GM10847 (cell line): ENCODE results near the gene TMEM187.

Experiments used
- POLR2A ChIP-seq: IDR thresholded peaks from 2 replicates; pipeline ENCODE4 v1.6.1; 2011; ENCODE audit not compliant: insufficient read length; ENCODE audit errors: extremely low read depth

The TMEM187 gene

GRCh38 chrX:153971124-153971449 is 1.5 kb upstream of the TMEM187 start:
- TF ChIP-seq POLR2A, result peak; percentile 45

GRCh38 chrX:153971450-153972367 is 845 bp upstream of the TMEM187 start, which contains the start of gene HCFC1:
Gene HCFC1, minus strand, starts transcription at chrX:153971818. Its CDS starts 978 bp downstream, at chrX:153970840.
- TF ChIP-seq POLR2A, result peak; percentile 37

GRCh38 chrX:153973127-153974002 is 811 bp downstream of the TMEM187 start:
- no peak for TF ChIP-seq POLR2A

- no peak for TF ChIP-seq POLR2A
Measured at GRCh38 chrX:153974003-153974725, 1.6 kb downstream of the TMEM187 start.

GRCh38 chrX:153974726-153975286 is 2.3 kb downstream of the TMEM187 start:
- TF ChIP-seq POLR2A, result no peak

GRCh38 chrX:153981231-153981630 is 8.7 kb downstream of the TMEM187 start:
- no peak for TF ChIP-seq POLR2A

GRCh38 chrX:153981771-153982533 is 9.4 kb downstream of the TMEM187 start:
- no peak for TF ChIP-seq POLR2A

- no peak for TF ChIP-seq POLR2A
Measured at GRCh38 chrX:153983321-153983801, 10.8 kb downstream of the TMEM187 start.

GRCh38 chrX:153984351-153985178 is 12.0 kb downstream of the TMEM187 start:
- no peak for TF ChIP-seq POLR2A

- no peak for TF ChIP-seq POLR2A
Measured at GRCh38 chrX:153988493-153988892, 15.9 kb downstream of the TMEM187 start.

GRCh38 chrX:153989973-153990655 is 17.6 kb downstream of the TMEM187 start:
- no peak for TF ChIP-seq POLR2A

GRCh38 chrX:153991013-153991580 is 18.5 kb downstream of the TMEM187 start:
- TF ChIP-seq POLR2A, result no peak
